WERI-Rb-1 (cell line): ENCODE data around the gene FMN2.

ENCODE experiments used
- DNase-seq: peaks from one replicate; pipeline ENCODE4 v3.0.0-alpha.2; 2020
- H3K27ac ChIP-seq: fragments of 250-450 bp; sonication (Bioruptor Pico); 2 replicates; pipeline ENCODE4 v1.5.1; 2020; ENCODE audit warnings: mild to moderate bottlenecking, moderate library complexity
- H3K27me3 ChIP-seq: fragments of 250-450 bp; sonication (Bioruptor Pico); 2 replicates; pipeline ENCODE4 v1.5.1; 2021; ENCODE audit warnings: mild to moderate bottlenecking, low read depth, moderate library complexity; ENCODE audit not compliant: insufficient read depth, severe bottlenecking
- H3K36me3 ChIP-seq: fragments of 250-450 bp; sonication (Bioruptor Pico); 2 replicates; pipeline ENCODE4 v1.5.1; 2020; ENCODE audit warnings: mild to moderate bottlenecking, moderate library complexity
- H3K4me3 ChIP-seq: 2 replicates; pipeline ENCODE4 v1.5.1; 2011; ENCODE audit warnings: low read depth, mild to moderate bottlenecking, control low read depth, low read length
- H3K9me3 ChIP-seq: fragments of 250-450 bp; sonication (Bioruptor Pico); 2 replicates; pipeline ENCODE4 v1.5.1; 2021; ENCODE audit warnings: mild to moderate bottlenecking, moderate library complexity; ENCODE audit not compliant: severe bottlenecking
- TF ChIP-seq, protein P1 (sequence below): IDR thresholded peaks from 2 replicates; pipeline ENCODE4 v1.5.1; 2011; ENCODE audit warnings: low read depth, mild to moderate bottlenecking, control low read depth, inconsistent platforms, low read length

FMN2 gene

DNA sequence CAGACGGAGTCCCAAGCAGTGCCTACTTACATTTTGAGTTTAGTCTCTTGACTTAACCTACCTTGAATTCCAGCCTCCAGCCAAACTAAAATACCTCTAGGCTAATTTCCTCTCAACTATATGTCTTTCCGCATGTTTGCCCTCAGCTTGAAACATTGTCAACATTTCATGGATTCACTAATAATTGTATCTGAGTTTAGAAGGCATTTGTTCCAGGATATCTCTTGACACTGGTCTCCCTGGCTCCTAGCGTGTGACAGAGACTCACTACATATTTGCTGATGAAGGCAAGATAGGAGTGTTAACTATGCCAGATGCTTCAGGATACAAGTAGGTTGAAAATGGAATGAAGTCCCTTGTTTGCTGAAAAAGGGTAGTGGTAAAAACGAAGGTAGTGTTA, 384.1 kb downstream of the FMN2 start:
- H3K27me3 ChIP-seq = no peaks in the 10 kb centered on the region
- no peaks in the 10 kb centered on the region for H3K9me3 ChIP-seq
- peaks cover 53% of the 10 kb centered on the region for H3K36me3 ChIP-seq
- H3K27ac ChIP-seq = no peak overlapping the region
- TF ChIP-seq, protein P1, sequence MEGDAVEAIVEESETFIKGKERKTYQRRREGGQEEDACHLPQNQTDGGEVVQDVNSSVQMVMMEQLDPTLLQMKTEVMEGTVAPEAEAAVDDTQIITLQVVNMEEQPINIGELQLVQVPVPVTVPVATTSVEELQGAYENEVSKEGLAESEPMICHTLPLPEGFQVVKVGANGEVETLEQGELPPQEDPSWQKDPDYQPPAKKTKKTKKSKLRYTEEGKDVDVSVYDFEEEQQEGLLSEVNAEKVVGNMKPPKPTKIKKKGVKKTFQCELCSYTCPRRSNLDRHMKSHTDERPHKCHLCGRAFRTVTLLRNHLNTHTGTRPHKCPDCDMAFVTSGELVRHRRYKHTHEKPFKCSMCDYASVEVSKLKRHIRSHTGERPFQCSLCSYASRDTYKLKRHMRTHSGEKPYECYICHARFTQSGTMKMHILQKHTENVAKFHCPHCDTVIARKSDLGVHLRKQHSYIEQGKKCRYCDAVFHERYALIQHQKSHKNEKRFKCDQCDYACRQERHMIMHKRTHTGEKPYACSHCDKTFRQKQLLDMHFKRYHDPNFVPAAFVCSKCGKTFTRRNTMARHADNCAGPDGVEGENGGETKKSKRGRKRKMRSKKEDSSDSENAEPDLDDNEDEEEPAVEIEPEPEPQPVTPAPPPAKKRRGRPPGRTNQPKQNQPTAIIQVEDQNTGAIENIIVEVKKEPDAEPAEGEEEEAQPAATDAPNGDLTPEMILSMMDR = no peak
- no peak overlapping the region for H3K4me3 ChIP-seq
- DNase-seq = no peak

DNA sequence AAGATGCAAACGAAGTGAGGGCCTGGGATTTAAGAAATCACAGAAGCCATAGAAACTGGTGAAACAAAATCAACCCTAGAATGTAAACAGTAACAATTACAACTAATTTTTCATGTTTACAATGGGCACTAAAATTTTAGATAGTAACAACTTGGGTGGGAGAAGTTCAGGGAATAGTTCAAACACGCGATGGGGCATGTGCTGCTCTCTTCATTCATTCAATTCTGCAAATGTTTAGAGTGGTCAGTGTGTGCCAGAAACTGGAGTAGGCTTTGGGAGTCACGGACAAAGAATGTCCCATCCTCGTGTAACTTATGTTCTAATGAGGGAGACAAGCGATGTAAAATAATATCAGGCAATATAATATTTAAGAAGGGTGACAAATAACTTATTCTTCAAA, 386.9 kb downstream of the FMN2 start:
- H3K4me3 ChIP-seq = no peak overlapping the region
- no peaks in the 10 kb centered on the region for H3K27me3 ChIP-seq
- no peak for DNase-seq
- peaks cover 38% of the 10 kb centered on the region for H3K36me3 ChIP-seq
- H3K27ac ChIP-seq = no peak overlapping the region
- no peaks in the 10 kb centered on the region for H3K9me3 ChIP-seq
- TF ChIP-seq, protein P1 = no peak

DNA sequence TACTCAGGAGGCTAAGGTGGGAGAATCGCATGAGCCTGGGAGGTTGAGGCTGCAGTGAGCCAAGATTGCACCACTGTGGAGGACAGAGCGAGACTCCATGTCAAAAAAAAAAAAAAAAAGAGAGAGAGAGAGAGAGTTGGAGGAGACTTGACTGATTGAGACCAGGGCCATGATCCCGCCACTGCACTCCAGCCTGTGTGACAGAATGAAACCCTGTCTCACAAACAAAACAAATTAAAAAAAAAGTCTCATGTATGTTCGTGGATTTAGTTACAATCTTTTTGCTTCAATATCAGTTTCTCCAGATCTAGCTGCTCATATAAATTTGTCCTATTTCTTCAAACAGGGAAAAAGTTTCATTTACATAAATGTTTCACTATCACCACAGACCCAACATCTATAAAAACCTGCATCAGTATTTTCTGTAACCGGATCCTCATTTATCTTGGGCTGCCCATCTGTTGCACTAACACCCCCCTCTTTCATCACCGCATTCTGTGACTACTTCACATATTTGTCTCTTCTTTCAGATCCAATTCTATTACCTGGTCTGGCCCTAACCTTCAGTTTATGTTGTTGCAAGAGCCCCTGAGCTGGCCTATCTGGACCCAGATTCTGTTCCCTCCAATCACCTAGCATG, 393.2 kb downstream of the FMN2 start:
- TF ChIP-seq, protein P1 = no peak

DNA sequence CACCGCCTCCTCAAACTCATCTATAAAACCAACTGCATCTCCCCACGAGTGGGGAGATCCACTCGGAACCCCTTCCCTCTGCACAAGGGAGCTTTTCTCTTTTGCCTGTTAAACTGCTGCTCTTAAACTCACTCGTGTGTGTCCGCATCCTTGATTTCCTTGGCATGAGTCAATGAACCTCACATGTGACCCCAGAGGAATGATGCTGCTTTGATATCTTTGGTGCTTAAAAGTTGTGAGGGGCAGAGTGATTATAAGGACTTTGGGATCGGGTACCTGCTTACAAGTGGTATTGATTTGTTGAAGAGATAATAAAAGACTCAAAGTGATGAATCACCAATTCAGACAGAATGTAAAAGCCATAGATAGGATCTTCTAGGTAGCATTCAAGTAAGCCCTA, 394.9 kb downstream of the FMN2 start:
- no peak for DNase-seq
- Histone ChIP-seq H3K27ac (no peak overlapping the region), H3K36me3 (no peaks in the 10 kb centered on the region), H3K27me3 (no peaks in the 10 kb centered on the region), H3K4me3 (no peak overlapping the region), H3K9me3 (no peaks in the 10 kb centered on the region)
- TF ChIP-seq, protein P1 = no peak

More for the DNA sequence above, 393.2 kb downstream of the FMN2 start:
- no peaks in the 10 kb centered on the region for H3K9me3 ChIP-seq
- H3K27me3 ChIP-seq = no peaks in the 10 kb centered on the region
- DNase-seq = no peak
- H3K4me3 ChIP-seq = no peak overlapping the region
- no peaks in the 10 kb centered on the region for H3K36me3 ChIP-seq
- no peak overlapping the region for H3K27ac ChIP-seq

DNA sequence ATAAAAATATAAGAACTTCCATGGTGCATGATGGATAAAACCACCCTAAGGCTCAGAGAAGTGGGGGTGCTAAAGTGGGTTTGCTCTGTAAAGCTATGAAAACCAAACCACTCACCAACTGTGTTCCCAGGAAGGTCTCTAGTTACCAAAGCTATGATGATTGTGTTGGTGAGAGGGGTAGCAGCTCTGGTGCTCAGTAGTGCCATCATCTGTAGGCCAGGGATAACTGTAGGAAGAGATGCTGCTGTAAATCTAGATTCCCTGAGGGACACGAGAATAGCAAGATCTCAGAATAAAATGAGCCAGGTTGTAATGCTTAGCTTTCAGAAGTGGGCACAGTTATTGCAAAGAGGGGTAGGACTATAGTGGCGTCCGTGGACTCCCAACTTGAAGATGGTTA, 395.8 kb downstream of the FMN2 start:
- TF ChIP-seq, protein P1 = no peak
- Histone ChIP-seq H3K9me3 (no peaks in the 10 kb centered on the region), H3K4me3 (no peak overlapping the region), H3K27me3 (no peaks in the 10 kb centered on the region), H3K27ac (no peak overlapping the region), H3K36me3 (no peaks in the 10 kb centered on the region)
- no peak for DNase-seq

DNA sequence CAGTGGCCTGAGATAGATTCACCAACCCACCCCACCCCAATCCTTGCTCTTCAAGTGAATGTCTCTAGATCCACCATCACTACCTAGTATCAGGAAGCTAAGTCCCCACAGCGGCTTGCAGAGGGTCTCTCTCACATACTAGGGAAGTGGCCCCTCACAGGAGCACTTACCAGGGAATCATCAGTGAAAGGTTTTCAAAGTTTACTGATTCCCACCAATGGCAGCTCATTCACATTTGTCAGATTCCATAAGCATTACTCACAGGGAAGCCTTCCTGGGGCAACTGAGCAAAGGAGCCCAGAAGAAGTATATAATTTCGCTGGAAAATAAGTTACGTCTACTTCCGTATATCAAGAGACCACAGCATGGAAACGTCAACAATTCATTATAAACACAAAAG, 399.5 kb downstream of the FMN2 start:
- Histone ChIP-seq H3K27ac (no peak overlapping the region), H3K36me3 (no peaks in the 10 kb centered on the region), H3K4me3 (no peak overlapping the region), H3K9me3 (no peaks in the 10 kb centered on the region), H3K27me3 (no peaks in the 10 kb centered on the region)
- DNase-seq = no peak
- TF ChIP-seq, protein P1 = no peak
